HL-60 (cell line): ENCODE data around the gene AP2A2.

Experiments used
- CTCF ChIP-seq: IDR thresholded peaks from one replicate; pipeline ENCODE4 v1.5.1; 2011; ENCODE audit warnings: low read length, control low read depth, inconsistent platforms; ENCODE audit not compliant: insufficient read depth
- GABPA ChIP-seq: IDR thresholded peaks from 2 replicates; pipeline ENCODE4 v1.6.1; 2012; ENCODE audit warnings: low read depth
- POLR2AphosphoS5 ChIP-seq: IDR thresholded peaks from 2 replicates; pipeline ENCODE4 v1.6.1; 2012; ENCODE audit warnings: low read depth
- SPI1 ChIP-seq: IDR thresholded peaks from 2 replicates; pipeline ENCODE4 v1.6.1; 2012; ENCODE audit warnings: low read depth, mild to moderate bottlenecking, borderline replicate concordance
- TF ChIP-seq, protein P1 (sequence below): IDR thresholded peaks from 2 replicates; pipeline ENCODE4 v1.6.1; 2012; ENCODE audit warnings: low read depth; ENCODE audit not compliant: insufficient replicate concordance

- TF ChIP-seq CTCF (no peak), GABPA (no peak), SPI1 (no peak), POLR2AphosphoS5 (no peak)
- TF ChIP-seq, protein P1, sequence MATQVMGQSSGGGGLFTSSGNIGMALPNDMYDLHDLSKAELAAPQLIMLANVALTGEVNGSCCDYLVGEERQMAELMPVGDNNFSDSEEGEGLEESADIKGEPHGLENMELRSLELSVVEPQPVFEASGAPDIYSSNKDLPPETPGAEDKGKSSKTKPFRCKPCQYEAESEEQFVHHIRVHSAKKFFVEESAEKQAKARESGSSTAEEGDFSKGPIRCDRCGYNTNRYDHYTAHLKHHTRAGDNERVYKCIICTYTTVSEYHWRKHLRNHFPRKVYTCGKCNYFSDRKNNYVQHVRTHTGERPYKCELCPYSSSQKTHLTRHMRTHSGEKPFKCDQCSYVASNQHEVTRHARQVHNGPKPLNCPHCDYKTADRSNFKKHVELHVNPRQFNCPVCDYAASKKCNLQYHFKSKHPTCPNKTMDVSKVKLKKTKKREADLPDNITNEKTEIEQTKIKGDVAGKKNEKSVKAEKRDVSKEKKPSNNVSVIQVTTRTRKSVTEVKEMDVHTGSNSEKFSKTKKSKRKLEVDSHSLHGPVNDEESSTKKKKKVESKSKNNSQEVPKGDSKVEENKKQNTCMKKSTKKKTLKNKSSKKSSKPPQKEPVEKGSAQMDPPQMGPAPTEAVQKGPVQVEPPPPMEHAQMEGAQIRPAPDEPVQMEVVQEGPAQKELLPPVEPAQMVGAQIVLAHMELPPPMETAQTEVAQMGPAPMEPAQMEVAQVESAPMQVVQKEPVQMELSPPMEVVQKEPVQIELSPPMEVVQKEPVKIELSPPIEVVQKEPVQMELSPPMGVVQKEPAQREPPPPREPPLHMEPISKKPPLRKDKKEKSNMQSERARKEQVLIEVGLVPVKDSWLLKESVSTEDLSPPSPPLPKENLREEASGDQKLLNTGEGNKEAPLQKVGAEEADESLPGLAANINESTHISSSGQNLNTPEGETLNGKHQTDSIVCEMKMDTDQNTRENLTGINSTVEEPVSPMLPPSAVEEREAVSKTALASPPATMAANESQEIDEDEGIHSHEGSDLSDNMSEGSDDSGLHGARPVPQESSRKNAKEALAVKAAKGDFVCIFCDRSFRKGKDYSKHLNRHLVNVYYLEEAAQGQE: no peak
Observed at GRCh38 chr11:934527-934926, 8.9 kb downstream of the AP2A2 start.
